Measurements from ENCODE around the gene CD22. TPM values are rescaled to one million over a fixed set of nuclear protein-coding genes. Genes with fewer than 3 reads are reported as not detected.

CD22 gene
- polyA plus RNA-seq, 1 donor from 2014 or later: not detected

DNA sequence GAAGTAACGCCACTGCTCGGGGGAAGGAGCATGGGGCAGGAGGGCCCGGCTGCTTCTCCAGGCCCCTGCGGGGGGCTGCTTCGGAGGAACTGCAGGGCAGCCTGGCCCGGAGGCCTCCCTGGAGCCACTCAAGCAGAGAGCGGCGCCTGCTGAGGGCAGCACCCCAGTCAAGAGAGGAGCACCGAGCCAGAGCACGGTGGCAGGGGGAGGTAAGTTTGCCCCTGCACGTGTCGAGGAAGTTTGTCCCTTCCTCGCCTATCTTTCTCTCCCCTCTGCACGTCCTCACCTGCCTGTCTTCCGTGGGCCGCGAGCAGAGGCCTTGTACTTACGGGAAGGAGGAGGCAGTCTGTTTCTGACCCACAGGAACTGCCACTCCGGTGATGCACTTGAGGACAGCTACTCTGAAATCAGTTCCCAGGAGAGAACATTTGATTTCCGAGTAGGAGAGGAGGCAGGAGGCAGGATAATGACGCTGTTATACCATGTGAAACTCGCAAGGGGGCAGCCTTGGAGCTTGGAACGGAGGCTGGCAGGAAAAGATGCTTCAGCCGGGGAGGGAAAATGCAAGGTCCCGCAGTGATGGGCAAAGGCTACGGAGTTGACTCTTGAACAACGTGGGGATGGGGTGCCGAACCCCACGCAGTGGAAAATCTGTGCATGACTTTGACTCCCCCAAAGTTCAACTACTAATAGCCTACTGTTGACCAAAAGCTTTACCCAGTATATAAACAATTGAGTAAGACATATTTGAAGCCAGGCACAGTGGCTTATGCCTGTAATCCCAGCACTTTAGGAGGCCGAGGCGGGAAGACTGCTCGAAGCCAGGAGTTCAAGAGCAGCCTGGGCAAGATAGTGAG, 23.7 kb downstream of the CD22 start:
- Histone ChIP-seq H3F3A (ENCODE audit: insufficient read depth, low read length, poor library complexity, severe bottlenecking) (no peaks in the 10 kb centered on the region), H3K27me3 (ENCODE audit: insufficient read depth, low read depth, low read length) (no peaks in the 10 kb centered on the region), H3K9ac (ENCODE audit: low read length) (no peak overlapping the region), H3K9me2 (ENCODE audit: insufficient read depth, low read length) (no peaks in the 10 kb centered on the region), H3K4me3 (ENCODE audit: low read length) (no peak overlapping the region), H3K4me2 (ENCODE audit: low read length) (no peak overlapping the region), H2AFZ (ENCODE audit: low read depth, low read length) (no peak overlapping the region), H3K9me3 (ENCODE audit: low read length) (no peaks in the 10 kb centered on the region), H3K79me2 (replicated peaks; ENCODE audit: insufficient read depth, low read length) (no peaks in the 10 kb centered on the region), H3K36me3 (ENCODE audit: insufficient read depth, low read length) (no peaks in the 10 kb centered on the region), H4K20me1 (ENCODE audit: insufficient read depth) (no peaks in the 10 kb centered on the region), H3K27ac (ENCODE audit: low read length) (no peak overlapping the region)
- TF ChIP-seq TAF1 (IDR thresholded peaks at IDR 0.05; ENCODE audit: low read depth) (no peak), RAD21 (conservative IDR thresholded peaks at IDR 0.05) (peak; percentile 92), SMC3 (conservative IDR thresholded peaks at IDR 0.05; ENCODE audit: poor library complexity) (peak; percentile 88), EZH2 (IDR thresholded peaks at IDR 0.05; ENCODE audit: borderline replicate concordance, insufficient read depth, low read length, poor library complexity, severe bottlenecking) (no peak)
- TF ChIP-seq, protein P1, sequence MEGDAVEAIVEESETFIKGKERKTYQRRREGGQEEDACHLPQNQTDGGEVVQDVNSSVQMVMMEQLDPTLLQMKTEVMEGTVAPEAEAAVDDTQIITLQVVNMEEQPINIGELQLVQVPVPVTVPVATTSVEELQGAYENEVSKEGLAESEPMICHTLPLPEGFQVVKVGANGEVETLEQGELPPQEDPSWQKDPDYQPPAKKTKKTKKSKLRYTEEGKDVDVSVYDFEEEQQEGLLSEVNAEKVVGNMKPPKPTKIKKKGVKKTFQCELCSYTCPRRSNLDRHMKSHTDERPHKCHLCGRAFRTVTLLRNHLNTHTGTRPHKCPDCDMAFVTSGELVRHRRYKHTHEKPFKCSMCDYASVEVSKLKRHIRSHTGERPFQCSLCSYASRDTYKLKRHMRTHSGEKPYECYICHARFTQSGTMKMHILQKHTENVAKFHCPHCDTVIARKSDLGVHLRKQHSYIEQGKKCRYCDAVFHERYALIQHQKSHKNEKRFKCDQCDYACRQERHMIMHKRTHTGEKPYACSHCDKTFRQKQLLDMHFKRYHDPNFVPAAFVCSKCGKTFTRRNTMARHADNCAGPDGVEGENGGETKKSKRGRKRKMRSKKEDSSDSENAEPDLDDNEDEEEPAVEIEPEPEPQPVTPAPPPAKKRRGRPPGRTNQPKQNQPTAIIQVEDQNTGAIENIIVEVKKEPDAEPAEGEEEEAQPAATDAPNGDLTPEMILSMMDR (IDR thresholded peaks at IDR 0.05; ENCODE audit: poor library complexity, severe bottlenecking): peak; percentile 92

DNA sequence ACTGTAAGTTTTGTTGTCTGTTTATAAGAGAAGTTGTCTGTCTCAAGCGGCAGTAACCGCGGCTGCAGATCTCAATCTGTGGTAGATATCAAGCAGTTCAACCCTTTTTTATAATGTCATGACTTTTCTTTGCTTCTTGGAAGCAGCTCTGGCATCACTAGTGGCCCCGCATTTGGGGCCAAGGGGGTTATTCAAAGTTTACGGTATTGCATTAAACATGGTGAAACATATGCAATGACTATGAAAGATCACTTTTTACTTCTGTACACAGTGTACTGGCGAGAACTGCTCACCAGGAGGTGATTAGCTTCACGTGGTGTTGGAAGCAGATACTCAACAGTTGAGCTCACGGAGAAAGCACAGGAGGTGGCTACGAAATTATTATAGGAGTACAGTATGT, 24.6 kb downstream of the CD22 start:
- Histone ChIP-seq H3F3A (ENCODE audit: insufficient read depth, low read length, poor library complexity, severe bottlenecking) (no peaks in the 10 kb centered on the region), H3K9me2 (ENCODE audit: insufficient read depth, low read length) (no peaks in the 10 kb centered on the region), H4K20me1 (ENCODE audit: insufficient read depth) (no peaks in the 10 kb centered on the region), H3K36me3 (ENCODE audit: insufficient read depth, low read length) (no peaks in the 10 kb centered on the region), H3K4me3 (ENCODE audit: low read length) (no peak overlapping the region), H3K9me3 (ENCODE audit: low read length) (no peaks in the 10 kb centered on the region), H3K27me3 (ENCODE audit: insufficient read depth, low read depth, low read length) (no peaks in the 10 kb centered on the region), H3K4me2 (ENCODE audit: low read length) (no peak overlapping the region), H3K27ac (ENCODE audit: low read length) (no peak overlapping the region), H3K9ac (ENCODE audit: low read length) (no peak overlapping the region), H3K79me2 (replicated peaks; ENCODE audit: insufficient read depth, low read length) (no peaks in the 10 kb centered on the region), H2AFZ (ENCODE audit: low read depth, low read length) (no peak overlapping the region)
- no peak for TF ChIP-seq SMC3 (conservative IDR thresholded peaks at IDR 0.05; ENCODE audit: poor library complexity)
- TF ChIP-seq EP300 (conservative IDR thresholded peaks at IDR 0.05; ENCODE audit: poor library complexity, severe bottlenecking): no peak
- no peak for TF ChIP-seq POLR2AphosphoS5 (IDR thresholded peaks at IDR 0.05)
- TF ChIP-seq, protein P2, sequence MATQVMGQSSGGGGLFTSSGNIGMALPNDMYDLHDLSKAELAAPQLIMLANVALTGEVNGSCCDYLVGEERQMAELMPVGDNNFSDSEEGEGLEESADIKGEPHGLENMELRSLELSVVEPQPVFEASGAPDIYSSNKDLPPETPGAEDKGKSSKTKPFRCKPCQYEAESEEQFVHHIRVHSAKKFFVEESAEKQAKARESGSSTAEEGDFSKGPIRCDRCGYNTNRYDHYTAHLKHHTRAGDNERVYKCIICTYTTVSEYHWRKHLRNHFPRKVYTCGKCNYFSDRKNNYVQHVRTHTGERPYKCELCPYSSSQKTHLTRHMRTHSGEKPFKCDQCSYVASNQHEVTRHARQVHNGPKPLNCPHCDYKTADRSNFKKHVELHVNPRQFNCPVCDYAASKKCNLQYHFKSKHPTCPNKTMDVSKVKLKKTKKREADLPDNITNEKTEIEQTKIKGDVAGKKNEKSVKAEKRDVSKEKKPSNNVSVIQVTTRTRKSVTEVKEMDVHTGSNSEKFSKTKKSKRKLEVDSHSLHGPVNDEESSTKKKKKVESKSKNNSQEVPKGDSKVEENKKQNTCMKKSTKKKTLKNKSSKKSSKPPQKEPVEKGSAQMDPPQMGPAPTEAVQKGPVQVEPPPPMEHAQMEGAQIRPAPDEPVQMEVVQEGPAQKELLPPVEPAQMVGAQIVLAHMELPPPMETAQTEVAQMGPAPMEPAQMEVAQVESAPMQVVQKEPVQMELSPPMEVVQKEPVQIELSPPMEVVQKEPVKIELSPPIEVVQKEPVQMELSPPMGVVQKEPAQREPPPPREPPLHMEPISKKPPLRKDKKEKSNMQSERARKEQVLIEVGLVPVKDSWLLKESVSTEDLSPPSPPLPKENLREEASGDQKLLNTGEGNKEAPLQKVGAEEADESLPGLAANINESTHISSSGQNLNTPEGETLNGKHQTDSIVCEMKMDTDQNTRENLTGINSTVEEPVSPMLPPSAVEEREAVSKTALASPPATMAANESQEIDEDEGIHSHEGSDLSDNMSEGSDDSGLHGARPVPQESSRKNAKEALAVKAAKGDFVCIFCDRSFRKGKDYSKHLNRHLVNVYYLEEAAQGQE (IDR thresholded peaks at IDR 0.05; ENCODE audit: borderline replicate concordance): no peak
- TF ChIP-seq TAF1 (IDR thresholded peaks at IDR 0.05; ENCODE audit: low read depth): no peak
- TF ChIP-seq RAD21 (conservative IDR thresholded peaks at IDR 0.05): no peak
- no peak for TF ChIP-seq EZH2 (IDR thresholded peaks at IDR 0.05; ENCODE audit: borderline replicate concordance, insufficient read depth, low read length, poor library complexity, severe bottlenecking)
- no peak for TF ChIP-seq MXI1 (conservative IDR thresholded peaks at IDR 0.05; ENCODE audit: poor library complexity, severe bottlenecking)
- TF ChIP-seq, protein P1 (IDR thresholded peaks at IDR 0.05; ENCODE audit: poor library complexity, severe bottlenecking): no peak

Data from neural cell (in vitro differentiated cells).